ENCODE measurements around the gene VAMP5.
A peak's percentile ranks its signal among the peaks of the same experiment; 100 is the strongest.
"Not testable (repeated sequence)": the region's sequence is repeated elsewhere in the genome, so short reads cannot be mapped to it uniquely, and the experiment has no call there.

Gene VAMP5

GRCh38 chr2:85611705-85612587, 27.7 kb downstream of the VAMP5 start, which contains the start of gene C2orf68:
TSS of gene C2orf68 (minus strand) at chr2:85612066. CDS start at chr2:85611984, 82 bp downstream.
- peak; percentile 93 for DNase-seq
- in situ Hi-C loops (cut with MboI; ENCODE audit: low pct_unique_long_range_greater_than_20kb, low sequenced_read_pairs): no loop called here

DNA sequence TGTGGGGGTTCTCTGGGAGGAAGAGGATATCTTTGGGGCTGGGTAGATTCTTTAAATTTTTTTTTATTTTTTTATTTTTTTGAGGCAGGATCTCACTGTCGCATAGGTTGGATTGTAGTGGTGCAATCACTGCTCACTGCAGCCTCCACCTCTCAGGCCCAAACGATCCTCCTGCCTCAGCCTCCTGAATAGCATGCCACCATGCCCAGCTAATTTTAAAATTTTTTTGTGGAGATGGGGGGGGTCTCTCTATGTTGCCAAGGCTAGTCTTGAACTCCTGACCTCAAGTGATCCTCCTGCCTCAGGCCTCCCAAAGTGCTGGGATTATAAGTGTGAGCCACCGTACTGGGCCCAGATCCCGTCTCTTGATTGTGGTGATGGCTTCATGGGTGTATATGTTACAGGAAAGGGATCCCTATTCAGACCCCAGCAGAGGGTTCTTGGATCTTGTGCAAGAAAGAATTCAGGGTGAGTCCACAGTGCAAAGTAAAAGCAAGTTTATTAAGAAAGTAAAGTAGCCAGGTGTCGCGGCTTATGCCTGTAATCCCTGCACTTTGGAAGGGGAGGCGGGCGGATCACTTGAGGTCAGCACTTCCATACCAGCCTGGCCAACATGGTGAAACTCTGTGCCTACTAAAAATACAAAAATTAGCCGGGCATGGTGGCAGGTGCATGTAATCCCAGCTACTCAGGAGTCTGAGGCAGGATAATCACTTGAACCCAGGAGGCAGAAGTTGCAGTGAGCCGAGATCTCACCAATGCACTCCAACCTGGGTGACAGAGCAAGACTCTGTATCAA, 29.7 kb downstream of the VAMP5 start:
- no peak for DNase-seq
- in situ Hi-C loops (cut with MboI; ENCODE audit: low pct_unique_long_range_greater_than_20kb, low sequenced_read_pairs): no loop called here

DNA sequence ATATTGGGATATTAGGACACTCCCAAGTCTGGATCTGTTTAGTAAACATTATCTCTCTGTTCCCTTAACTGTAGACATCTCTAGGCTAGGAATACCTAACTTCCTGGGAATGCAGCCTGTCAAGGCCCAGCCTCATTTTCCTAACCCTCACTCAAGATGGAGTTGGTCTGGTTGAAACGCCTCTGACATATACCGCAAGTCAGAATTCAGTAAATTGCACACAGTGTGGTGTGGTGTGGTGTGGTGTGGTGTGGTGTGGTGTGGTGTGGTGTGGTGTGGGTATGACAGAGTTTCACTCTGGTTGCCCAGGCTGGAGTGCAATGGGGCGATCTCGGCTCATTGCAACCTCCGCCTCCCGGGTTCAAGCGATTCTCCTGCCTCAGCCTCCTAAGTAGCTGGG, 30.5 kb downstream of the VAMP5 start:
- in situ Hi-C loops (cut with MboI; ENCODE audit: low pct_unique_long_range_greater_than_20kb, low sequenced_read_pairs); DNase-seq: not testable (repeated sequence)

GRCh38 chr2:85615413-85615728, 31.1 kb downstream of the VAMP5 start:
- no peak for DNase-seq
- in situ Hi-C loops (cut with MboI; ENCODE audit: low pct_unique_long_range_greater_than_20kb, low sequenced_read_pairs): no loop called here

GRCh38 chr2:85617723-85618122, 33.5 kb downstream of the VAMP5 start:
- DNase-seq; in situ Hi-C loops (cut with MboI; ENCODE audit: low pct_unique_long_range_greater_than_20kb, low sequenced_read_pairs): not testable (repeated sequence)

- in situ Hi-C loops (cut with MboI; ENCODE audit: low pct_unique_long_range_greater_than_20kb, low sequenced_read_pairs): no loop called here
- DNase-seq: no peak
Observed at GRCh38 chr2:85619617-85620016, 35.4 kb downstream of the VAMP5 start.

DNA sequence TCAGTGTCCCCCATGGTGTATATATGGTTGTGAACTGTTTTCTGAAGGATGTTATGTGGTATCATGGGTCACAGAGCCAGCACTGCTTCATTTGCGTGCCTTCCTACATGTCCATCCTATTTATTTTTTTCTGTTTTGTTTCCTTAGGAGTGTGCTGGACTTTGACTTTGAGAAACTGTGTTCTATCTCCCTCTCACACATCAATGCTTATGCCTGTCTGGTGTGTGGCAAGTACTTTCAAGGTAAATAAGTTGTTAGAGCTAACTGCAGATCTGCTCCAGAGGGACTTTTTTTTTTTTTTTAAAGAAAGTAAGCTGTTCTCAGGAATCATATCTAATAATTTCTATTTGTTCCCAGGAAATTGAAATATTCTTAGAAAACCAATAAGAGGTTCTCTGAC, 37.1 kb downstream of the VAMP5 start:
- DNase-seq: no peak

GRCh38 chr2:85623991-85624390, 39.8 kb downstream of the VAMP5 start:
- in situ Hi-C loops (cut with MboI; ENCODE audit: low pct_unique_long_range_greater_than_20kb, low sequenced_read_pairs): no loop called here
- no peak for DNase-seq

More for the DNA sequence above, 37.1 kb downstream of the VAMP5 start:
- in situ Hi-C loops (cut with MboI; ENCODE audit: low pct_unique_long_range_greater_than_20kb, low sequenced_read_pairs): no loop called here

- in situ Hi-C loops (cut with MboI; ENCODE audit: low pct_unique_long_range_greater_than_20kb, low sequenced_read_pairs): no loop called here
- DNase-seq: peak; percentile 14
Observed at GRCh38 chr2:85628658-85629057, 44.4 kb downstream of the VAMP5 start.

DNA sequence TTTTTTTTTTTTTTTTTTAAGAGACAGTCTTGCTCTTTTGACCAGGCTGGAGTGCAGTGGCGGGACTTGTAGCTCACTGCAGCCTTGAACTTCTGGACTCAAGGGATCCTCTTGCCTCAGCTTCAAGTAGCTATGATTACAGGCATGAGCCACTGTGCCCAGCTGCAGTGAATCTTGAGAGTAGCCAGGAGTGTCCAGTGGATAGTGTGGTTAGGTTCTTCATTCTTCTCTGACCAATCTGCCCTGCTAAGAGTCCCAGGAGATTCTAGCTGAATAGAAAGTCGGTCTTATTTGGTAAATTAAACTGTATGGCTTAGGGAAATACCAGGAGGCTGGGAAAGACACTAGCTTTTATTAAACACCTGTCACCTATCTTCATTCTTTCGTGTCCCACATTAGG, 47.1 kb downstream of the VAMP5 start:
- no peak for DNase-seq
- in situ Hi-C loops (cut with MboI; ENCODE audit: low pct_unique_long_range_greater_than_20kb, low sequenced_read_pairs): no loop called here

DNA sequence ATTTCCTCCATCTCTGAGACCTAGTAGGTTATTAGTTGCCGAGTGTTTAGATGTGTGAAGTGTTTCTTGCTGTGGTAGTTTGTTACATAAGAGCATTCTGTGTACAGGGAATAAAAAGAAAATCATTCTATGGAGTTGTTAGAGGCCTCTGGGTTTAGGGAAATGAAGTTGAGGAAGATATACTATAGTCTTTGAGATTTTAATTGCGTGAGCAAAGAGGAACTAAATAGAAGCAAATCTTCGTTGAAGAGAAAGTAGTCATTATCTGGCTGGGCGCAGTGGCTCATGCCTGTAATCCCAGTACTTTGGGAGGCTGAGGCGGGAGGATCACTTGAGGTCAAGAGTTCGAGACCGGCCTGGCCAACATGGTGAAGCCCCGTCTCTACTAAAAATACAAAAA, 50.8 kb downstream of the VAMP5 start:
- in situ Hi-C loops (cut with MboI; ENCODE audit: low pct_unique_long_range_greater_than_20kb, low sequenced_read_pairs): no loop called here
- no peak for DNase-seq

DNA sequence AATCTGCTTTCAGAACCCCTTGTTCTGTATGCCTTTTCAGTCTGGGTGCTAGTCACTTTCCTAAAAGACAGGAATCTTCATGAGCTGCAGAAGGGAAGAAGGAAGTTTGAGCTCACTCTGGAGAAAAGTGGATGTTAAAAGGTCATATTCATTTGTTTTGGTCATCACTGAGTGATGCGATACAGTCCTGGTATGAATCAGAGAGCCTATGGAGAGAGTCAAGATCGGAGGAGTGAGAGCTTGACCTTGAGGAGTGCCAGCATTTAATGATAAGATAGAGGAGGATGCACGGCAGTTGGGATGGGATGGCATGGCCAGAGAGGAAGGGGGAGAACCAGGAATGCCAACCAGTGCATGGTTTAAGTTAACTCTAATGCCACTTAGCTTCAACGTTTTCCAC, 51.4 kb downstream of the VAMP5 start:
- in situ Hi-C loops (cut with MboI; ENCODE audit: low pct_unique_long_range_greater_than_20kb, low sequenced_read_pairs): no loop called here
- DNase-seq: no peak

DNA sequence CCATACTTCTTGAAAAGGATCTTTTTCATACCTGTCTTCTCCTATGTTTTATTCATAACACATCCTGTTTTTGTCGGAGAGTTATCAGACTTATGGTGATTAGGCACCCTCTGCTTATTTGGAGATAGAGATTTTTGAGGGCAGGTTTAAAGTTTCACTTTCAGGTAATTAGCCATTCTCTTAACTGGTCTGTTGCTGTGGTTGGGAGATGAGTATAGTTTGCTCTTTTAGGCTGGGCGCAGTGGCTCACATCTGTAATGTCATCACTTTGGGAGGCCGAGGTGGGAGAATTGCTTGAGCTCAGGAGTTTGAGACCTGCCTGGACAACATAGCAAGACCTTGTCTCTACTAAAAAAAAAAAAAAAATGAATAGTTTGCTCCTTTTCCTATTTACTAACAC, 58.5 kb downstream of the VAMP5 start:
- no peak for DNase-seq
- in situ Hi-C loops (cut with MboI; ENCODE audit: low pct_unique_long_range_greater_than_20kb, low sequenced_read_pairs): no loop called here

Measured in KBM-7 (cell line).